MCF 10A (cell line): Measurements from ENCODE around the gene TRAK1. TPM values are rescaled to one million over a fixed set of nuclear protein-coding genes. Genes with fewer than 3 reads are reported as not detected.
A peak's percentile ranks its signal among the peaks of the same experiment; 100 is the strongest.

Experiments used
- BruUV-seq: library from RNA; stranded (reverse); fragments of 400-500 nt; replicated peaks from 2 replicates; lab custom pipeline; 2021; lab: Mats Ljungman, UMichigan
- CTCF ChIA-PET: fragments of 300-600 bp; sonication (Branson Sonifier 250); formaldehyde crosslinking; extraction: SDS; loops from one replicate; lab custom pipeline; 2021; ENCODE audit warnings: antibody characterized with exemption, inconsistent platforms; lab: Yijun Ruan, JAX
- POLR2A ChIA-PET: fragments of 300-600, 350-650 bp; sonication (Branson Sonifier 250); formaldehyde crosslinking; extraction: SDS; loops from one replicate; lab custom pipeline; 2020; ENCODE audit warnings: antibody characterized with exemption, inconsistent platforms; lab: Yijun Ruan, JAX
- DNase-seq: peaks from one replicate; pipeline ENCODE4 v3.0.0-alpha.2; 2018; ENCODE audit not compliant: unreplicated experiment
- H3K27ac Mint-ChIP-seq: one replicate; pipeline ENCODE4 v1.8.0; 2022; ENCODE audit warnings: mild to moderate bottlenecking, low read depth, mixed read lengths; ENCODE audit not compliant: unreplicated experiment
- H3K27me3 Mint-ChIP-seq: one replicate; pipeline ENCODE4 v1.8.0; 2022; ENCODE audit warnings: mixed read lengths; ENCODE audit not compliant: insufficient read depth, unreplicated experiment
- H3K36me3 Mint-ChIP-seq: one replicate; pipeline ENCODE4 v1.8.0; 2022; ENCODE audit warnings: mild to moderate bottlenecking, moderate library complexity, mixed read lengths; ENCODE audit not compliant: insufficient read depth, unreplicated experiment
- H3K4me1 Mint-ChIP-seq: one replicate; pipeline ENCODE4 v1.8.0; 2022; ENCODE audit warnings: mixed read lengths; ENCODE audit not compliant: insufficient read depth, unreplicated experiment
- H3K4me3 Mint-ChIP-seq: one replicate; pipeline ENCODE4 v1.8.0; 2022; ENCODE audit warnings: mild to moderate bottlenecking, moderate library complexity, mixed read lengths; ENCODE audit not compliant: unreplicated experiment
- H3K9me3 Mint-ChIP-seq: one replicate; pipeline ENCODE4 v1.8.0; 2022; ENCODE audit warnings: mixed read lengths; ENCODE audit not compliant: unreplicated experiment
- CTCF ChIP-seq: fragments of 200-600 bp; IDR thresholded peaks from one replicate; pipeline ENCODE4 v1.8.0; 2022; ENCODE audit warnings: antibody characterized with exemption, mild to moderate bottlenecking; ENCODE audit not compliant: unreplicated experiment
- intact Hi-C: fragments of 100-400 bp; cut with micrococcal nuclease; formaldehyde crosslinking; loops from 2 replicates; pipeline ENCODE4 v1.14.1; 2022
- total RNA-seq: library from RNA; stranded (reverse); gene quantifications from 2 replicates; pipeline ENCODE4 v1.2.3, GENCODE V29; 2022

TRAK1 gene
- total RNA-seq, 1 experiment from 2014 or later = 33.2 TPM

GRCh38 chr3:42236611-42237010 is 145.5 kb downstream of the TRAK1 start:
- peaks cover 20% of the 10 kb centered on the region for H3K27me3 Mint-ChIP-seq
- no peak for TF ChIP-seq CTCF
- no peak overlapping the region for H3K27ac Mint-ChIP-seq
- ChIA-PET POLR2A (no interaction called here), CTCF (interaction anchor here (0.7 to 1.5 kb wide), 4 partner anchors 23 to 217 kb away, joined by 3 to 4 read pairs (median 3); no protein-coding TSS in a partner anchor)
- no peak for DNase-seq
- H3K9me3 Mint-ChIP-seq = peaks cover 16% of the 10 kb centered on the region
- H3K4me3 Mint-ChIP-seq = no peak overlapping the region
- intact Hi-C loops = no loop called here
- no peaks in the 10 kb centered on the region for H3K36me3 Mint-ChIP-seq
- no peaks in the 10 kb centered on the region for H3K4me1 Mint-ChIP-seq
- no TSS peak for BruUV-seq

DNA sequence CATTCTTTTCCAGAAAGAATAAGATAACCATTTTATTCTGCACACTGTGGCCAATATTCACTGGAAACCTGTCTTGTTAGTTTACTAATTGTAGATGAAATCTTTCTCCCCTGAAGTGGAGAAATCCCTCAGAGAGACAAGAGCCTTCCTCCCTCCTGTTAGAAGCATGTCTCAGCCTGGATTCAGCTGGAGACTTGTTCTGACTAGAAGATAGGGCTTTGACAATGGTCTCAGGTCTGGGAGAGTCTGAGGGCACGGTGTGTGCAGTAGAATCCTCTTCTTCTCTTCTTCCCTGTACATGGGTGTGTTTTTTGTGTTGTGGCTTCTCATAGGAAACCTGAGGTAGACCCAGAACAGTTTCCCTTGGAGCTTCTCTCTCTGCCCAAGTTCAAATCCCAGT is 154.9 kb downstream of the TRAK1 start:
- no TSS peak for BruUV-seq
- peaks cover 10% of the 10 kb centered on the region for H3K4me1 Mint-ChIP-seq
- H3K27ac Mint-ChIP-seq = no peak overlapping the region

GRCh38 chr3:42247576-42248027 is 156.4 kb downstream of the TRAK1 start:
- ChIA-PET CTCF (interaction anchor here (0.6 to 6.5 kb wide), 46 partner anchors 9 to 1482 kb away, joined by 3 to 166 read pairs (median 6); no protein-coding TSS in a partner anchor), POLR2A (interaction anchor here (0.7 to 3.0 kb wide), 7 partner anchors 15 to 354 kb away, joined by 3 to 16 read pairs (median 3); no protein-coding TSS in a partner anchor)
- Mint-ChIP-seq H3K36me3 (no peaks in the 10 kb centered on the region), H3K4me3 (no peak overlapping the region), H3K9me3 (no peaks in the 10 kb centered on the region), H3K27me3 (peaks cover 9% of the 10 kb centered on the region), H3K27ac (no peak overlapping the region), H3K4me1 (peaks cover 10% of the 10 kb centered on the region)
- no TSS peak for BruUV-seq
- peak; percentile 74 for DNase-seq
- peak; percentile 87 for TF ChIP-seq CTCF
- intact Hi-C loops = loop anchor here (1.0 to 2.0 kb wide), 2 partner anchors 196 to 293 kb away; no protein-coding TSS in a partner anchor

More for the DNA sequence above, 154.9 kb downstream of the TRAK1 start:
- Mint-ChIP-seq H3K36me3 (no peaks in the 10 kb centered on the region), H3K4me3 (no peak overlapping the region), H3K9me3 (no peaks in the 10 kb centered on the region), H3K27me3 (peaks cover 9% of the 10 kb centered on the region)
- POLR2A ChIA-PET = interaction anchor here (3.0 kb wide), 1 partner anchor 197 kb away, joined by 16 read pairs; no protein-coding TSS in a partner anchor
- DNase-seq = no peak
- CTCF ChIA-PET = interaction anchor here (0.7 to 6.5 kb wide), 10 partner anchors 16 to 610 kb away, joined by 3 to 166 read pairs (median 16); no protein-coding TSS in a partner anchor
- TF ChIP-seq CTCF = no peak
- intact Hi-C loops = loop anchor here (2.0 kb wide), 1 partner anchor 295 kb away; no protein-coding TSS in a partner anchor

- intact Hi-C loops = no loop called here
- Mint-ChIP-seq H3K27ac (no peak overlapping the region), H3K4me1 (peaks cover 28% of the 10 kb centered on the region), H3K9me3 (no peaks in the 10 kb centered on the region), H3K36me3 (no peaks in the 10 kb centered on the region), H3K4me3 (no peak overlapping the region), H3K27me3 (peaks cover 9% of the 10 kb centered on the region)
- BruUV-seq = no TSS peak
- no peak for TF ChIP-seq CTCF
- ChIA-PET CTCF (interaction anchor here (0.6 to 6.5 kb wide), 7 partner anchors 20 to 294 kb away, joined by 3 to 166 read pairs (median 3); no protein-coding TSS in a partner anchor), POLR2A (no interaction called here)
- DNase-seq = no peak
These were observed 159.6 kb downstream of the TRAK1 start for GRCh38 chr3:42250761-42251160.
